Keratinocyte (primary cell): ENCODE results near the gene PARP16. TPM values are rescaled to one million over a fixed set of nuclear protein-coding genes. Genes with fewer than 3 reads are reported as not detected.

Source experiments
- DNase-seq: peaks from one replicate; pipeline ENCODE4 v3.0.0-alpha.2; 2011; ENCODE audit warnings: low read depth, missing footprints, low spot score
- FAIRE-seq: peaks from 2 replicates; lab custom pipeline; 2011; peaks lifted over from hg19 to GRCh38; lab: Jason Lieb, UNC
- H2AFZ ChIP-seq: 2 replicates; pipeline ENCODE4 v1.6.0; 2012; ENCODE audit warnings: low read length, control low read depth, inconsistent platforms; ENCODE audit not compliant: control insufficient read depth
- H3K27ac ChIP-seq: 2 replicates; pipeline ENCODE4 v1.5.1; 2011; ENCODE audit warnings: low read length; ENCODE audit not compliant: control insufficient read depth, insufficient read depth
- H3K27me3 ChIP-seq: 3 replicates; pipeline ENCODE4 v1.6.0; 2011; ENCODE audit warnings: low read length; ENCODE audit not compliant: control insufficient read depth, insufficient read depth; ENCODE audit errors: extremely low read depth
- H3K36me3 ChIP-seq, 2 experiments: 2 replicates in 1 of 2; 3 replicates in 1 of 2; pipeline ENCODE4 v1.5.1; 2011; ENCODE audit warnings: low read length in 2 of 2, mild to moderate bottlenecking in 1 of 2; ENCODE audit not compliant: control insufficient read depth in 2 of 2, insufficient read depth in 2 of 2; ENCODE audit errors: extremely low read depth in 1 of 2
- H3K4me1 ChIP-seq: 3 replicates; pipeline ENCODE4 v1.5.1; 2011; ENCODE audit warnings: low read length; ENCODE audit not compliant: control insufficient read depth, insufficient read depth; ENCODE audit errors: extremely low read depth
- H3K4me2 ChIP-seq: 3 replicates; pipeline ENCODE4 v1.6.0; 2011; ENCODE audit warnings: low read depth, low read length; ENCODE audit not compliant: control insufficient read depth, insufficient read depth; ENCODE audit errors: extremely low read depth
- H3K4me3 ChIP-seq, 3 experiments: fragments of 200-600 bp in 1 of 3; sonication (generic) in 1 of 3; 2 replicates in 2 of 3; 3 replicates in 1 of 3; pipeline ENCODE4 v1.5.1; 2011 to 2016; ENCODE audit warnings: low read length in 3 of 3, mild to moderate bottlenecking in 3 of 3, control low read depth in 2 of 3, inconsistent platforms in 1 of 3, low read depth in 1 of 3, mixed read lengths in 1 of 3, mixed run types in 1 of 3, moderate library complexity in 1 of 3; ENCODE audit not compliant: control insufficient read depth in 2 of 3, insufficient read depth in 2 of 3; ENCODE audit errors: extremely low read depth in 1 of 3
- H3K79me2 ChIP-seq: 2 replicates; pipeline ENCODE4 v1.6.0; 2012; ENCODE audit warnings: low read length; ENCODE audit not compliant: control insufficient read depth, insufficient read depth
- H3K9ac ChIP-seq: 3 replicates; pipeline ENCODE4 v1.6.0; 2011; ENCODE audit warnings: low read length; ENCODE audit not compliant: control insufficient read depth, insufficient read depth; ENCODE audit errors: extremely low read depth
- H3K9me1 ChIP-seq: 3 replicates; pipeline ENCODE4 v1.6.0; 2011; ENCODE audit warnings: low read length; ENCODE audit not compliant: control insufficient read depth, insufficient read depth; ENCODE audit errors: extremely low read depth
- H3K9me3 ChIP-seq: 2 replicates; pipeline ENCODE4 v1.5.1; 2012; ENCODE audit warnings: low read depth, low read length; ENCODE audit not compliant: control insufficient read depth
- H4K20me1 ChIP-seq: 3 replicates; pipeline ENCODE4 v1.6.0; 2011; ENCODE audit warnings: low read length; ENCODE audit not compliant: control insufficient read depth, insufficient read depth; ENCODE audit errors: extremely low read depth
- EZH2 ChIP-seq: IDR thresholded peaks from one replicate; pipeline ENCODE4 v1.6.1; 2012; ENCODE audit warnings: inconsistent platforms, mild to moderate bottlenecking, low read length, moderate library complexity
- dilution Hi-C: fragments of 300-500 bp; cut with MboI; formaldehyde crosslinking; loops from one replicate; pipeline ENCODE4 v1.7.0; 2020; ENCODE audit warnings: low sequenced_read_pairs; ENCODE audit not compliant: extremely low pct_ligation_motif_present
- polyA plus RNA-seq, 5 experiments: library from polyadenylated mRNA; depleted of rRNA in 3 of 5; stranded (reverse) in 3 of 5; stranded (forward) in 1 of 5; unstranded in 1 of 5; fragments of >200 nt; gene quantifications; 1 replicate in 1 of 5; 2 replicates in 3 of 5; 3 replicates in 1 of 5; pipeline versions ENCODE4 v1.2.1 to v1.2.3, GENCODE V29; 2011 to 2012; ENCODE audit warnings: missing spikeins in 2 of 5, low read depth in 1 of 5, low replicate concordance in 1 of 5
- TF ChIP-seq, protein P1 (sequence below), 3 experiments: IDR thresholded peaks in 1 of 3; conservative IDR thresholded peaks in 1 of 3; optimal IDR thresholded peaks in 1 of 3; 2 replicates in 2 of 3; 3 replicates in 1 of 3; pipeline versions ENCODE3 to v1.5.1; 2011; ENCODE audit warnings: low read length in 3 of 3, mild to moderate bottlenecking in 3 of 3, moderate library complexity in 2 of 3, control low read depth in 1 of 3, inconsistent platforms in 1 of 3; ENCODE audit not compliant: insufficient read depth in 2 of 3; ENCODE audit errors: extremely low read depth in 1 of 3

PARP16 gene
- polyA plus RNA-seq, 1 donor (not counting 4 experiments of a cell fraction or from before 2014, with no cell fraction given), result 2.1 TPM

DNA sequence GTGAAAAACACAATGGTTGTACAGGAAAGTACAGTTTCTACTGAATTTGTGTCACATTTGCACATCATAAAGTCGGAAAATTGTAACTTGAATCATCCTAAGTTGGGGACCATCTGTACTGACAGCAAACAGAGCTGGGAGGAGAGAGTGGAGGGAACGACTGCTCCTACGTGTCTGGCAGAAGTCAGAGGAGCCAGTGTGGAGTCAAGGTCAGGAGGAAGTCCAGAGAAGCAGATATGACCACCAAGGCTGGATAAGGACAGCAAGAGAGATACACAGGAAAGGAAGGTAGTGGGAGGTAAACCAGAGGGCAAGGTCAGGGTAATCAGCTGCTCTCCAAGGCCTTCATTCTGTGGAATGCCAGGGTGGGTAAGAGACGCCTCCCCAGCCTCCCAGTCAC lies 72.7 kb downstream of the PARP16 start:
- no peak for FAIRE-seq
- dilution Hi-C loops, result no loop called here
- H3K4me3 ChIP-seq, result no peak overlapping the region

DNA sequence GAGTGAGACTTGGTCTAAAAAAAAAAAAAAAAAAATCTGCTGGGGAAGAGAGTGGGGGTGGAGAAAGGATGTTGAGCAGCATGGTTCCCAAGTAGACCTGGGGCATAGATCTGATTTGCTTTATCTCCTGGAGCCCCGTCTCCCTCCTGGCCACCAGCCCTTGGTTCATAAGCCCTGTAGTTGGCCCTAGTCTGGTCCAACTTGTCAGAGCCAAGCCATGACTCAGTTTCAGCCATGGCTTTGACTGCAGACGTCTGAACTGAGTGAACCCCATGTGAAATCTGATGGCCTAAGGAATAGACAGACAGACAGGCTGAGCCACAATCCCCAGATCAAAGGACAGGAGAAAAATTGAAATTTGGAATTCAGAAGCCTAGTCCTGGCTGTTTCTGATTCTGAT lies 73.4 kb downstream of the PARP16 start:
- H3K4me2 ChIP-seq, result no peak overlapping the region
- no peaks in the 10 kb centered on the region for H3K27me3 ChIP-seq
- dilution Hi-C loops, result no loop called here
- no peaks in the 10 kb centered on the region for H3K4me1 ChIP-seq
- no peaks in the 10 kb centered on the region for H3K36me3 ChIP-seq
- no peak overlapping the region for H2AFZ ChIP-seq
- DNase-seq (no peak), FAIRE-seq (no peak)
- no peaks in the 10 kb centered on the region for H3K79me2 ChIP-seq
- TF ChIP-seq, protein P1, sequence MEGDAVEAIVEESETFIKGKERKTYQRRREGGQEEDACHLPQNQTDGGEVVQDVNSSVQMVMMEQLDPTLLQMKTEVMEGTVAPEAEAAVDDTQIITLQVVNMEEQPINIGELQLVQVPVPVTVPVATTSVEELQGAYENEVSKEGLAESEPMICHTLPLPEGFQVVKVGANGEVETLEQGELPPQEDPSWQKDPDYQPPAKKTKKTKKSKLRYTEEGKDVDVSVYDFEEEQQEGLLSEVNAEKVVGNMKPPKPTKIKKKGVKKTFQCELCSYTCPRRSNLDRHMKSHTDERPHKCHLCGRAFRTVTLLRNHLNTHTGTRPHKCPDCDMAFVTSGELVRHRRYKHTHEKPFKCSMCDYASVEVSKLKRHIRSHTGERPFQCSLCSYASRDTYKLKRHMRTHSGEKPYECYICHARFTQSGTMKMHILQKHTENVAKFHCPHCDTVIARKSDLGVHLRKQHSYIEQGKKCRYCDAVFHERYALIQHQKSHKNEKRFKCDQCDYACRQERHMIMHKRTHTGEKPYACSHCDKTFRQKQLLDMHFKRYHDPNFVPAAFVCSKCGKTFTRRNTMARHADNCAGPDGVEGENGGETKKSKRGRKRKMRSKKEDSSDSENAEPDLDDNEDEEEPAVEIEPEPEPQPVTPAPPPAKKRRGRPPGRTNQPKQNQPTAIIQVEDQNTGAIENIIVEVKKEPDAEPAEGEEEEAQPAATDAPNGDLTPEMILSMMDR (optimal IDR thresholded peaks at IDR 0.05 in 1 of 3, IDR thresholded peaks at IDR 0.05 in 1 of 3, conservative IDR thresholded peaks at IDR 0.05 in 1 of 3; ENCODE audit: extremely low read depth in 1 of 3, insufficient read depth in 2 of 3, low read length in 3 of 3), result no peak
- no peak for TF ChIP-seq EZH2
- H3K9me1 ChIP-seq, result no peaks in the 10 kb centered on the region
- no peak overlapping the region for H3K9ac ChIP-seq
- H3K9me3 ChIP-seq, result no peaks in the 10 kb centered on the region
- no peak overlapping the region for H3K4me3 ChIP-seq
- no peak overlapping the region for H3K27ac ChIP-seq
- no peaks in the 10 kb centered on the region for H4K20me1 ChIP-seq

More for the DNA sequence above, 72.7 kb downstream of the PARP16 start:
- Histone ChIP-seq H3K4me1 (no peaks in the 10 kb centered on the region), H4K20me1 (no peaks in the 10 kb centered on the region), H3K9me3 (no peaks in the 10 kb centered on the region), H3K9me1 (no peaks in the 10 kb centered on the region), H3K27me3 (no peaks in the 10 kb centered on the region), H3K79me2 (no peaks in the 10 kb centered on the region), H3K4me2 (no peak overlapping the region), H3K9ac (no peak overlapping the region), H3K36me3 (no peaks in the 10 kb centered on the region), H3K27ac (no peak overlapping the region), H2AFZ (no peak overlapping the region)
- TF ChIP-seq, protein P1 (optimal IDR thresholded peaks at IDR 0.05 in 1 of 3, IDR thresholded peaks at IDR 0.05 in 1 of 3, conservative IDR thresholded peaks at IDR 0.05 in 1 of 3; ENCODE audit: extremely low read depth in 1 of 3, insufficient read depth in 2 of 3, low read length in 3 of 3), result no peak
- TF ChIP-seq EZH2, result no peak
- DNase-seq, result no peak
